Natural killer cell (primary cell): ENCODE data around the gene IQSEC1. TPM values are rescaled to one million over a fixed set of nuclear protein-coding genes. Genes with fewer than 3 reads are reported as not detected.

Experiments
- ATAC-seq, 3 donors: fragments of 150-1000 bp in 2 of 3; fragments of 200-7000 bp in 1 of 3; cut with Tn5 transposase; 1 replicate in 1 of 3; 2 replicates in 2 of 3; pipeline ENCODE4 v1.10.0; 2021; ENCODE audit warnings: mild to moderate bottlenecking in 2 of 3, moderate library complexity in 2 of 3
- DNase-seq, 2 donors: peaks; one replicate each; pipeline versions ENCODE4 v3.0.0 to v3.0.0-alpha.2; 2013 to 2021; ENCODE audit warnings: mixed read lengths in 1 of 2
- H3K27ac ChIP-seq: one replicate; pipeline ENCODE4 v1.5.1; 2013; ENCODE audit warnings: mild to moderate bottlenecking, low read length
- H3K27me3 ChIP-seq: one replicate; pipeline ENCODE4 v1.6.1; 2013; ENCODE audit warnings: low read length; ENCODE audit not compliant: control insufficient read depth, insufficient read depth
- H3K36me3 ChIP-seq: one replicate; pipeline ENCODE4 v1.6.1; 2013; ENCODE audit warnings: low read length; ENCODE audit not compliant: control insufficient read depth, insufficient read depth
- H3K4me1 ChIP-seq: one replicate; pipeline ENCODE4 v1.6.1; 2013; ENCODE audit warnings: low read length; ENCODE audit not compliant: control insufficient read depth, insufficient read depth
- H3K4me3 ChIP-seq: one replicate; pipeline ENCODE4 v1.5.1; 2013; ENCODE audit warnings: low read length
- H3K9me3 ChIP-seq: one replicate; pipeline ENCODE4 v1.6.1; 2013; ENCODE audit warnings: low read length; ENCODE audit not compliant: control insufficient read depth, insufficient read depth
- H3K27ac Mint-ChIP-seq, 2 donors: one replicate each; pipeline ENCODE4 v1.8.0; 2022; ENCODE audit warnings: mild to moderate bottlenecking in 2 of 2, mixed read lengths in 2 of 2, moderate library complexity in 1 of 2
- H3K27me3 Mint-ChIP-seq, 2 donors: one replicate each; pipeline ENCODE4 v1.8.0; 2022; ENCODE audit warnings: low read depth in 2 of 2, mixed read lengths in 2 of 2
- H3K36me3 Mint-ChIP-seq: one replicate; pipeline ENCODE4 v1.8.0; 2022; ENCODE audit warnings: mixed read lengths
- H3K4me1 Mint-ChIP-seq, 2 donors: one replicate each; pipeline ENCODE4 v1.8.0; 2022; ENCODE audit warnings: mixed read lengths in 2 of 2
- H3K4me3 Mint-ChIP-seq: one replicate; pipeline ENCODE4 v1.8.0; 2022; ENCODE audit warnings: mild to moderate bottlenecking, moderate library complexity, mixed read lengths
- H3K9me3 Mint-ChIP-seq, 2 donors: one replicate each; pipeline ENCODE4 v1.8.0; 2022; ENCODE audit warnings: mixed read lengths in 2 of 2
- WGBS: methylation state at CpG from one replicate; pipeline ENCODE4 v1.1.7; 2013; ENCODE audit warnings: missing lambda C conversion rate; ENCODE audit not compliant: insufficient coverage; 5-methylcytosine and 5-hydroxymethylcytosine counted together
- intact Hi-C: fragments of 100-400 bp; cut with micrococcal nuclease; formaldehyde crosslinking; loops from one replicate; pipeline ENCODE4 v1.14.2; 2022
- total RNA-seq, 4 donors: library from RNA; stranded (reverse); fragments of 120-200 nt in 1 of 4; gene quantifications; one replicate each; pipeline versions ENCODE4 v1.2.3 to v1.2.4, GENCODE V29; 2013 to 2022
- TF ChIP-seq, protein P1 (sequence below): fragments of 200-600 bp; IDR thresholded peaks from one replicate; pipeline ENCODE4 v1.8.0; 2022; ENCODE audit warnings: antibody characterized with exemption

IQSEC1 gene
- total RNA-seq, 3 donors from 2014 or later (not counting 1 experiment from before 2014, with no cell fraction given) = 124 to 189 (median 138) TPM

DNA sequence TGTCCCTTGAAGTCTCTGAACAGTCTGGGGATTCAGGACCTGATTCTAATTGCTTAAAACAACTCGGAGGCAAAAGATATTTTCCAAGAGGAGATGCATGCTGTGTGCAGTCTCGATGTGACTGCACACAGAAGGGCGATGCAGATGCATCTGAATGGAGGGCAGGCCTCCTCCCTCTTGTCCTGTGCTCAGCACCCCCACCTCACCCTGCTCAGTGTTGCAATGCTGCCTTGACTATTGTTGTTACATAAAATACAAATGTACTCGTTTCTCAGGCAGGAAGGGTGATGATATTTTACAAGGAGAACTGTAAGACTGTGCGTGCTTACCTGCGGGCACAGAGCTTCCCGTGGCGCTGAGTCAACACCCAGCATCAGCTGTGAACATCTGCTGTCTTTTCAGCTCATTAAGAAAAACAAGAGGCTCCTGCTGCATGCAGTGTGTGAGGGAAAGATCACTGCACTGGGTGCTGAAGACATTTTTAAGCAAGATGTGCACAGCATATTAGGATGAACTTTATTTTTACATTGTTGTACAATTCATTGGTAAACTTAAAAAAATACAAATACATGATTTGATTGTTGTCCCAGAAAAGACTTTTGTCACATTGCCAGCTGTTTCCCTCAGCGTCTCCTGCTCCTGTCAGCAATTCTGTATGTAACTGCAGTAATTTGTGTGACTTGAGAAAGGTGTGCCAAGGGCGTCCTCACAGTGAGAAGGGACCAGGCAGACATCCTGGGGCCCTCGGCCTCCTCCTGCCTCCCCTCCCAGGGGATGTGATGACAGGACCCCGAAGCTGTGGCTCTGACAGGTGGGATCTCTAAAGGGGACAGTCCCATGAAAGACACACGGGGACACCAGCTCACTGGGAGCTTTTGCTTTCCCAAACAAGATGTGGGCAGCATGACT, 175.6 kb downstream of the IQSEC1 start:
- peaks cover 18 to 19% of the 10 kb centered on the region in 2 donors for H3K4me1 Mint-ChIP-seq
- H3K9me3 Mint-ChIP-seq = no peaks in the 10 kb centered on the region
- no peaks in the 10 kb centered on the region for H3K27me3 ChIP-seq
- WGBS = 82% methylated on average over 13 of the region's 13 CpGs
- peaks cover 6% of the 10 kb centered on the region for H3K4me1 ChIP-seq
- no peak overlapping the region for H3K4me3 ChIP-seq
- no peak for ATAC-seq
- H3K36me3 ChIP-seq = peaks cover 33% of the 10 kb centered on the region
- no peaks in the 10 kb centered on the region for H3K27me3 Mint-ChIP-seq
- H3K27ac Mint-ChIP-seq = peak overlapping the region in 1 of 2 donors; percentile 83
- H3K36me3 Mint-ChIP-seq = no peaks in the 10 kb centered on the region
- H3K9me3 ChIP-seq = no peaks in the 10 kb centered on the region
- TF ChIP-seq, protein P1, sequence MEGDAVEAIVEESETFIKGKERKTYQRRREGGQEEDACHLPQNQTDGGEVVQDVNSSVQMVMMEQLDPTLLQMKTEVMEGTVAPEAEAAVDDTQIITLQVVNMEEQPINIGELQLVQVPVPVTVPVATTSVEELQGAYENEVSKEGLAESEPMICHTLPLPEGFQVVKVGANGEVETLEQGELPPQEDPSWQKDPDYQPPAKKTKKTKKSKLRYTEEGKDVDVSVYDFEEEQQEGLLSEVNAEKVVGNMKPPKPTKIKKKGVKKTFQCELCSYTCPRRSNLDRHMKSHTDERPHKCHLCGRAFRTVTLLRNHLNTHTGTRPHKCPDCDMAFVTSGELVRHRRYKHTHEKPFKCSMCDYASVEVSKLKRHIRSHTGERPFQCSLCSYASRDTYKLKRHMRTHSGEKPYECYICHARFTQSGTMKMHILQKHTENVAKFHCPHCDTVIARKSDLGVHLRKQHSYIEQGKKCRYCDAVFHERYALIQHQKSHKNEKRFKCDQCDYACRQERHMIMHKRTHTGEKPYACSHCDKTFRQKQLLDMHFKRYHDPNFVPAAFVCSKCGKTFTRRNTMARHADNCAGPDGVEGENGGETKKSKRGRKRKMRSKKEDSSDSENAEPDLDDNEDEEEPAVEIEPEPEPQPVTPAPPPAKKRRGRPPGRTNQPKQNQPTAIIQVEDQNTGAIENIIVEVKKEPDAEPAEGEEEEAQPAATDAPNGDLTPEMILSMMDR = no peak
- no peak for DNase-seq
- no peak overlapping the region for H3K4me3 Mint-ChIP-seq
- intact Hi-C loops = loop anchor here (10.0 kb wide), 1 partner anchor 763 kb away; no protein-coding TSS in a partner anchor
- no peak overlapping the region for H3K27ac ChIP-seq

DNA sequence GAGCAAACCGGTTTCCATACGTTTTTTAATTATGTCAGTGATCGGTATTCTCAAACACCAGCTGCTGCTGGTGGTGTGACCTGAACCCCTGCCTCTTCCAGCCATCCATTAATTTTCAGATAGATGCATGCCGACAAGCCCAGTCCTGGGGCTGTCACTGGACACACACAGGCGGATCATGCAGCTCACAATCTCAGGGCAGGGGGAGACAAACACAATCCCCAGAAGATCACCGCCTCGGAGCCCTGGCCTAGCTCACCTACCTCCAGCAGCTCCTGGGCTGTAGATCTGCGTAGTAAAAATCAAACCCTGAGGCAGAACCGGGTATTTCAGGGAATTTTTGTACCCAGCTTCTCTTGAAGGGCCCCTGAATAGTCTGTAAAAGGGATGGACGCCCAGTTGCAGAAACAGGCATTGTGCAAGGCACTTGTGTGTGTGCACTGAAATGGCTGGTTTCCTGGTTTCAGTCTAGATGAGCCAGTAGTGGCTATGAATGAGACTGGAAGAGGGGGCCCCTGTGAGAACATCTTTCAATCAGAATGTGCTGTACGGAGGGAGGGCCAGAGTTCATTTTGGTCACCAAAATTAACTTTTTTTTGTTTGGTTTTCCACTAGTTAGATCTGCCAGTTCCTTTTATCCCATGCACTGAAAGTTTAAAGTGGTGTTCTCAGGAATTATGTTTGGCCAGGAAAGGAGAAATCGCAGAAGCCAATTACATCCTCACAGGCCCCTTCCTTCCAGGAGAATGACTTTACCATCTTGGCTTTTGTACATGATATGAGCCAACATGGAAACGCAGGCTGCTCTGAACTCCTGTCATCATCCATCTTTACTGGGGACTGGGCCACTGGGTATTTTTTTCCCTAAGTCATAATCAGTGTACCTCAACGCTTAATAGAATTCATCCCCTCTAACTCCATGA, 176.9 kb downstream of the IQSEC1 start:
- ATAC-seq (no peak), DNase-seq (no peak)
- peaks cover 0 to 3% of the 10 kb centered on the region in 2 donors for H3K27me3 Mint-ChIP-seq
- Histone ChIP-seq H3K27ac (no peak overlapping the region), H3K4me3 (no peak overlapping the region), H3K9me3 (no peaks in the 10 kb centered on the region), H3K36me3 (peaks cover 26% of the 10 kb centered on the region), H3K27me3 (no peaks in the 10 kb centered on the region), H3K4me1 (peaks cover 8% of the 10 kb centered on the region)
- no peak overlapping the region for H3K4me3 Mint-ChIP-seq
- H3K36me3 Mint-ChIP-seq = no peaks in the 10 kb centered on the region
- H3K9me3 Mint-ChIP-seq = no peaks in the 10 kb centered on the region
- TF ChIP-seq, protein P1 = no peak
- peaks cover 16 to 17% of the 10 kb centered on the region in 2 donors for H3K4me1 Mint-ChIP-seq
- H3K27ac Mint-ChIP-seq = peak overlapping the region; percentile 57 to 83
- intact Hi-C loops = loop anchor here (10.0 kb wide), 1 partner anchor 762 kb away; no protein-coding TSS in a partner anchor
- WGBS = 78% methylated on average over 14 of the region's 14 CpGs

DNA sequence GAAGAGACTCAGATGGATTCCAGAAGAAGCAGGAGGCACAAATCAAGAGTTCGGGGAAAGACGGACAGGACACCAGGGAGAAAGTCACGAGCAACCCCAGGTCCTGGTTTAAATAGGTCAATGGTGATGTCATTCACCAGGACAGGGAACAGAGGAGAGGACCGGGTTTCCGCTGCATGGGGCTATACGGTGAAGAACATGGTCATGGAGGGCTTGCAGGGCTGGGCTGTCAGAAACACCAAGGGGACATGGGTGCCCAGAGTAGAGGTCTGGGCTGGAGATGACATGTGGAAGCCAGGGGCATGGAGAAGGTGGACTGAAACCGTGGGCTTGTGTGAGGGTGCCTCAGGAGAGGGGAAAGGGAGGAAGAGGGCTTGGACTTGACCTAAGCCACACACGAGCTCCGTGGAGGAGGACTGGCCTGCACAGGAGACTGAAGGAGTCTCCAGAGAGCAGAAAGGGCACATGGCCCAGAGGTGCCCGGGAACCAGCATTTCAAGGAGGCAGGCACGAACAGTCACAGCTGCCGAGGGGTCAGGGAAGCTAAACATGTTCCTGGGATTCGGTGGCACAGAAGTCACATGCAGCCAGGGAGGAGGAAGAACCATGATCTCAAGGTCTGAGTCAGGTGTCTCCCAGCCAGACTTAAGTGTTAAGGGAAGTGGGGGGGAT, 177.7 kb downstream of the IQSEC1 start:
- H3K27me3 Mint-ChIP-seq = peaks cover 6% of the 10 kb centered on the region in 2 donors
- Histone ChIP-seq H3K27ac (no peak overlapping the region), H3K4me1 (peaks cover 8% of the 10 kb centered on the region), H3K4me3 (no peak overlapping the region), H3K36me3 (peaks cover 20% of the 10 kb centered on the region), H3K27me3 (peaks cover 3% of the 10 kb centered on the region), H3K9me3 (no peaks in the 10 kb centered on the region)
- TF ChIP-seq, protein P1 = no peak
- H3K27ac Mint-ChIP-seq = peak overlapping the region; percentile 57 to 83
- H3K4me3 Mint-ChIP-seq = peak overlapping the region; percentile 47
- no peak for DNase-seq
- peak in 1 of 3 donors; percentile 17 for ATAC-seq
- no peaks in the 10 kb centered on the region for H3K9me3 Mint-ChIP-seq
- no peaks in the 10 kb centered on the region for H3K36me3 Mint-ChIP-seq
- intact Hi-C loops = loop anchor here (10.0 kb wide), 1 partner anchor 761 kb away; no protein-coding TSS in a partner anchor
- peaks cover 16 to 17% of the 10 kb centered on the region in 2 donors for H3K4me1 Mint-ChIP-seq
- WGBS = 85% methylated on average over 13 of the region's 13 CpGs
